Ishikawa (cell line): ENCODE results near the gene PXDN.

Source experiments
- CEBPB ChIP-seq: IDR thresholded peaks from 2 replicates; pipeline ENCODE4 v1.6.1; 2012
- CREB1 ChIP-seq: IDR thresholded peaks from 2 replicates; pipeline ENCODE4 v1.6.1; 2012; ENCODE audit warnings: low read depth
- EGR1 ChIP-seq: IDR thresholded peaks from 2 replicates; pipeline ENCODE4 v1.6.1; 2012
- EP300 ChIP-seq: IDR thresholded peaks from 2 replicates; pipeline ENCODE4 v1.6.1; 2012; ENCODE audit warnings: borderline replicate concordance
- FOXM1 ChIP-seq: IDR thresholded peaks from 2 replicates; pipeline ENCODE4 v1.6.1; 2012; ENCODE audit warnings: low read depth, borderline replicate concordance
- NFIC ChIP-seq: IDR thresholded peaks from 2 replicates; pipeline ENCODE4 v1.6.1; 2012
- RAD21 ChIP-seq: IDR thresholded peaks from 2 replicates; pipeline ENCODE4 v1.6.1; 2012; ENCODE audit warnings: low read depth
- REST ChIP-seq: IDR thresholded peaks from 2 replicates; pipeline ENCODE4 v1.6.1; 2012; ENCODE audit warnings: low read depth, mild to moderate bottlenecking
- TAF1 ChIP-seq: IDR thresholded peaks from 2 replicates; pipeline ENCODE4 v1.6.1; 2012; ENCODE audit warnings: low read depth, mild to moderate bottlenecking
- TCF12 ChIP-seq: IDR thresholded peaks from 2 replicates; pipeline ENCODE4 v1.6.1; 2012; ENCODE audit warnings: low read depth
- TEAD4 ChIP-seq: IDR thresholded peaks from 2 replicates; pipeline ENCODE4 v1.6.1; 2012
- YY1 ChIP-seq: IDR thresholded peaks from 2 replicates; pipeline ENCODE4 v1.6.1; 2012; ENCODE audit warnings: low read depth
- TF ChIP-seq, protein P1 (sequence below): IDR thresholded peaks from 2 replicates; pipeline ENCODE4 v1.6.1; 2012
- TF ChIP-seq, protein P2 (sequence below): IDR thresholded peaks from 2 replicates; pipeline ENCODE4 v1.6.1; 2012

DNA sequence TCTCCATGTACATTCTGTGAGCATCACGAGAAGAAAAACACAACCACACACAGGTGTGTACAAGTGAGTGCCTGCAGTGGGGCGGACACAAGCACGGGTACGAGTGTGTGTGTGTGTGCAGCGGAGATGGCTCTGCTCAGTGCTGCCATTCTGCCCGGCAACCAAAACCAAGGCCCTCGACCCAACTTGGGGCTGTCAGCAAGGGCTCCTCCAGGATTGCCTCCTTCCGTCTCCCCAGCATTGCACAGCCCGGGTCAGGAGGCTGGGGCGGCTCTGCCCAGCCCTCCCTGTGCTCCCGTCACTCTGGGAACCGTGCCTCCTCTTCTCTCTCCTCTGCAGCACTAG, 66.5 kb downstream of the PXDN start:
- TF ChIP-seq RAD21: no peak
- TF ChIP-seq EP300: no peak
- TF ChIP-seq YY1: no peak
- no peak for TF ChIP-seq EGR1
- TF ChIP-seq REST: no peak
- no peak for TF ChIP-seq CEBPB
- TF ChIP-seq CREB1: no peak
- no peak for TF ChIP-seq FOXM1
- TF ChIP-seq, protein P1, sequence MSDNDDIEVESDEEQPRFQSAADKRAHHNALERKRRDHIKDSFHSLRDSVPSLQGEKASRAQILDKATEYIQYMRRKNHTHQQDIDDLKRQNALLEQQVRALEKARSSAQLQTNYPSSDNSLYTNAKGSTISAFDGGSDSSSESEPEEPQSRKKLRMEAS: no peak
- TF ChIP-seq TCF12: no peak
- TF ChIP-seq TEAD4: no peak
- no peak for TF ChIP-seq TAF1
- TF ChIP-seq, protein P2, sequence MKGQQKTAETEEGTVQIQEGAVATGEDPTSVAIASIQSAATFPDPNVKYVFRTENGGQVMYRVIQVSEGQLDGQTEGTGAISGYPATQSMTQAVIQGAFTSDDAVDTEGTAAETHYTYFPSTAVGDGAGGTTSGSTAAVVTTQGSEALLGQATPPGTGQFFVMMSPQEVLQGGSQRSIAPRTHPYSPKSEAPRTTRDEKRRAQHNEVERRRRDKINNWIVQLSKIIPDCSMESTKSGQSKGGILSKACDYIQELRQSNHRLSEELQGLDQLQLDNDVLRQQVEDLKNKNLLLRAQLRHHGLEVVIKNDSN: no peak
- TF ChIP-seq NFIC: no peak
